Muscle layer of duodenum (tissue), 2 donors: ENCODE measurements around the gene ZBTB34.
"Not testable (repeated sequence)": the region's sequence is repeated elsewhere in the genome, so short reads cannot be mapped to it uniquely, and the experiment has no call there.

Experiments used
- H3K27ac ChIP-seq: one replicate; pipeline ENCODE4 v1.7.0; 2013; ENCODE audit warnings: mild to moderate bottlenecking, low read length
- H3K27me3 ChIP-seq: one replicate; pipeline ENCODE4 v1.7.0; 2013; ENCODE audit warnings: low read depth, mild to moderate bottlenecking, control low read depth, low read length
- H3K36me3 ChIP-seq, 2 donors: one replicate each; pipeline ENCODE4 v1.7.0; 2013; ENCODE audit warnings: low read length in 2 of 2, control low read depth in 1 of 2, mild to moderate bottlenecking in 1 of 2; ENCODE audit not compliant: insufficient read depth in 2 of 2, control insufficient read depth in 1 of 2
- H3K4me1 ChIP-seq, 2 donors: one replicate each; pipeline ENCODE4 v1.7.0; 2013; ENCODE audit warnings: low read length in 2 of 2, mild to moderate bottlenecking in 2 of 2, control low read depth in 1 of 2, moderate library complexity in 1 of 2; ENCODE audit not compliant: insufficient read depth in 2 of 2, control insufficient read depth in 1 of 2
- H3K4me3 ChIP-seq, 2 donors: one replicate each; pipeline ENCODE4 v1.7.0; 2013; ENCODE audit warnings: low read length in 2 of 2, low read depth in 1 of 2, mild to moderate bottlenecking in 1 of 2
- H3K9me3 ChIP-seq, 2 donors: one replicate each; pipeline ENCODE4 v1.7.0; 2013; ENCODE audit warnings: low read length in 2 of 2, control low read depth in 1 of 2, mild to moderate bottlenecking in 1 of 2; ENCODE audit not compliant: control insufficient read depth in 1 of 2
- donor health status: healthy.

The ZBTB34 gene, protein sequence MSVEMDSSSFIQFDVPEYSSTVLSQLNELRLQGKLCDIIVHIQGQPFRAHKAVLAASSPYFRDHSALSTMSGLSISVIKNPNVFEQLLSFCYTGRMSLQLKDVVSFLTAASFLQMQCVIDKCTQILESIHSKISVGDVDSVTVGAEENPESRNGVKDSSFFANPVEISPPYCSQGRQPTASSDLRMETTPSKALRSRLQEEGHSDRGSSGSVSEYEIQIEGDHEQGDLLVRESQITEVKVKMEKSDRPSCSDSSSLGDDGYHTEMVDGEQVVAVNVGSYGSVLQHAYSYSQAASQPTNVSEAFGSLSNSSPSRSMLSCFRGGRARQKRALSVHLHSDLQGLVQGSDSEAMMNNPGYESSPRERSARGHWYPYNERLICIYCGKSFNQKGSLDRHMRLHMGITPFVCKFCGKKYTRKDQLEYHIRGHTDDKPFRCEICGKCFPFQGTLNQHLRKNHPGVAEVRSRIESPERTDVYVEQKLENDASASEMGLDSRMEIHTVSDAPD

DNA sequence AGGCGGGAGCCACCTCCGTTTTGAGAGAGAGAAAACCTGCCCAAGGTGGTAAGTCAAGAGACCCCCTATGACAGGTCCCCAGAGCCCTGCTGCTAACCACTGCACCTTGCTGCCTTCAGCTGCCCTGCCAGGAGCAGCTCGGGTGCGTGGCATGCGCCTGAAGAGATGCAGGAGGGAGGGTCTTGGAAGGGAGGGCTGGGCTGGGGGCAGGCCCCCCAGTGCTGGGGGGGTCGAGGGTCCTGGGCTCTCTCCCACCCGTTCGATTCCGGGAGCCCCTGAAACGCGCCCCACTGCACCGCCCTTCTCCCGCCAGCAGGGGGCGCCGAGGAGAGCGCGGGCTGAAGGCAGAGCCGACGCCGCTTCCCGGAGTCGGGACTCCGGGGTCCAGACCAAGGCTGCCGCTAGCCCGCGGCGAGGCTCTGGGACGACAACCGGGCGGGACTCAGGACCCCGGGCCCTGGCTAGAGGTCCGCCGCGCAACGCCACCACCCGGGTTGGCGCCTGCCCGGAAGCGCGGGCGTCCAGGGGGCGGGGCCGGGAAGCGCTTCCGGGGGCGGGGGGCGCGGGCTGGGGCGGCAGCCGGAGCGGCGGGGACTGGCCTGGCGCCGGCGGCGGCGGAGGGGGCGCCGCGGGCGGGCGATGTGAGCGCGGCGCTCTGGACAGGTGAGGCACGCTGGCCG, at the start of gene ZBTB34:
TSS of gene ZBTB34 (plus strand) at position 563 of the 680 bp plus-strand sequence. CDS start 18,761 bp downstream, outside the sequence.
- Histone ChIP-seq H3K36me3 (peaks cover 4% of the 10 kb centered on the region in 2 donors), H3K27ac (peak within 1 kb of the TSS; percentile 48), H3K27me3 (no peaks in the 10 kb centered on the region), H3K9me3 (no peaks in the 10 kb centered on the region), H3K4me1 (peaks cover 14 to 25% of the 10 kb centered on the region in 2 donors), H3K4me3 (peak within 1 kb of the TSS; percentile 80 to 93)

DNA sequence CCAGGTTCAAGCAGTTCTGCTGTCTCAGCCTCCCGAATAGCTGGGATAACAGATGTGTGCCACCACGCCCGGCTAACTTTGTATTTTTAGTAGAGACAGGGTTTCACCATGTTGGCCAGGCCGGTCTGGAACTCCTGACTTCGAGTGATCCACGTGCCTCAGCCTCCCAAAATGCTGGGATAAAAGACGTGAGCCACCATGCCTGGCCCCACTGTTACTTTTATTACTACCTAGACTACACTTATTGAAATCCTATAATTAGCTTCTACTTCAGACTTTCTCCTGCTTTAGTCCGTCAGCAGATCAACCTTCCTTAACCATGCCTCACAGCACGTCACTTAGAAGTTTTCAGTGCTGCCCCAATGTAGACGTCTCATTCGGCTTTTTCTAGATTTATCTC, 47.4 kb upstream of the ZBTB34 start:
- H3K4me1 ChIP-seq, result no peaks in the 10 kb centered on the region
- H3K4me3 ChIP-seq, result no peak overlapping the region
- peaks cover 12 to 35% of the 10 kb centered on the region in 2 donors for H3K36me3 ChIP-seq
- H3K27ac ChIP-seq, result no peak overlapping the region
- no peaks in the 10 kb centered on the region for H3K27me3 ChIP-seq
- H3K9me3 ChIP-seq, result peaks cover 0 to 3% of the 10 kb centered on the region in 2 donors

DNA sequence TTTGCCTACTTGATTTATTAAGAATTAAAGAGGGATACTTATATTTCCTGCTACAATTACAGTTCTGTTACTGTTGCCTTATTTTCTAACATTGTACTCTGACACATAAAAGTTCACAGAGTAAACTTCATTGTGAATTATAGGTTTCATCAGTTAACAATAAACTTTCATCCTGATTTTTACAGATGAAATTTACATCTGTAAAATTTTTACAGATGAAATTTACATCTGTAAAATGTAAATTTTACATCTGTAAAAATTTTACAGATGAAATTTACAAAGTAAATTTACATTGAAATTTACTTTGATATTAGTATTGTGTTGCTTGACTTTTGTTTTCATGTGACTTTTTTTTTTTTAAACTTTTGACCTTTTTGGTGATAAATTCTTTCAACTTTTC, 46.3 kb upstream of the ZBTB34 start:
- H3K27ac ChIP-seq, result no peak overlapping the region
- H3K27me3 ChIP-seq, result no peaks in the 10 kb centered on the region
- no peak overlapping the region for H3K4me3 ChIP-seq
- peaks cover 7 to 13% of the 10 kb centered on the region in 2 donors for H3K9me3 ChIP-seq
- H3K4me1 ChIP-seq, result no peaks in the 10 kb centered on the region
- peaks cover 12 to 42% of the 10 kb centered on the region in 2 donors for H3K36me3 ChIP-seq

DNA sequence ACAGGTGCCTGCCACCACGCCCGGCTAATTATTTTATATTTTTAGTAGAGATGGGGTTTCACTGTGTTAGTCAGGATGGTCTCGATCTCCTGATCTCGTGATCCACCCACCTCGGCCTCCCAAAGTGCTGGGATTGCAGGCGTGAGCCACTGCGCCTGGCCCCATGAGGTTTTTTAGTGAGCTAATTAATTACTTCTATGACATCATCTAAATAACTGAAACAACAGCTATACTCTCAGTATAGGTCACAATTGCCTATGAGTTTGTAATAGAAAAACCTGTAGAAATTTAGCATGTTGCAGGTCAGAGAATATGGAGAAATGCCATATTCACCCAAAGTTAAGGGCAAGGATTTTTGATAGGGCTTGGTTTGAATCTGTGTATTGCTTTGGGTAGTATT, 42.8 kb upstream of the ZBTB34 start:
- not testable (repeated sequence) for H3K4me3 ChIP-seq, H3K27me3 ChIP-seq, H3K27ac ChIP-seq, H3K4me1 ChIP-seq
- H3K36me3 ChIP-seq, result peaks cover 12 to 45% of the 10 kb centered on the region in 2 donors
- peaks cover 7 to 21% of the 10 kb centered on the region in 2 donors for H3K9me3 ChIP-seq

DNA sequence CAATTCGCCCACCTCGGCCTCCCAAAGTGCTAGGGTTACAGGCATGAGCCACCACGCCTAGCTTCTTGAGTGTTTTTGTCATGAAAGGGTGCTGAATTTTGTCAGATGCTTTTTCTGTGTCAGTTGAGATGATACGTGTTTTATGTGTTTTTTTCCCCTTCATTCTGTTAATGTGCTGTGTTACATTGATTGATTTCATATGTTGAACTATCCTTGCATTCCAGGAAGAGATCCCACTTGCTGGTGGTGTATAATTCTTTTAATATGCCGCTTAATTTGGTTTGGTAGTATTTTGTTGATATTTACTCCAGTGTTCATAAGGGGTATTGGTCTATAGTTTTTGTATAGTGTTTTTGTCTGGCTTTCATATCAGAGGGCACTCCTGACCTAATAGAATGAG, 42.0 kb upstream of the ZBTB34 start:
- Histone ChIP-seq H3K27me3 (no peaks in the 10 kb centered on the region), H3K36me3 (peaks cover 8 to 40% of the 10 kb centered on the region in 2 donors), H3K9me3 (peaks cover 7 to 21% of the 10 kb centered on the region in 2 donors), H3K27ac (no peak overlapping the region), H3K4me1 (peaks cover 0 to 5% of the 10 kb centered on the region in 2 donors), H3K4me3 (peak overlapping the region in 1 of 2 donors; percentile 26)

DNA sequence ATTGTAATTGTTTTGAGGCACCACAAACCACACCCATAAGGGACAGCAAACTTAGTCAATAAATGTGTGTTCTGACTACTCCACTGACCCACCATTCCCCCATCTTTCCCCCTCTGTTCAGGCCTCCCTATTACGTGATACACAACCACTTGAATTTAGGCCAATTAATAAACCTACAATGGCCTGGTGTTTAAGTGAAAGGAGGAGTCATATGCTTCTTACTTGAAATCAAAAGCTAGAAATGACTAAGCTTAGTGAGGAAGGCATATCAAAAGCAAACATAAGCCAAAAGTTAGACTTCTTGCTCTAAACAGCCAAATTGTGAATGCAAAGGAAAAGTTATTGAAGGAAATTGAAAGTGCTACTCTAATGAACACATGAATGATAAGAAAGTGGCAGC, 41.0 kb upstream of the ZBTB34 start:
- H3K27ac ChIP-seq, result no peak overlapping the region
- H3K9me3 ChIP-seq, result peaks cover 7 to 20% of the 10 kb centered on the region in 2 donors
- H3K27me3 ChIP-seq, result no peaks in the 10 kb centered on the region
- H3K4me1 ChIP-seq, result peaks cover 0 to 5% of the 10 kb centered on the region in 2 donors
- H3K36me3 ChIP-seq, result peaks cover 3 to 34% of the 10 kb centered on the region in 2 donors
- no peak overlapping the region for H3K4me3 ChIP-seq

DNA sequence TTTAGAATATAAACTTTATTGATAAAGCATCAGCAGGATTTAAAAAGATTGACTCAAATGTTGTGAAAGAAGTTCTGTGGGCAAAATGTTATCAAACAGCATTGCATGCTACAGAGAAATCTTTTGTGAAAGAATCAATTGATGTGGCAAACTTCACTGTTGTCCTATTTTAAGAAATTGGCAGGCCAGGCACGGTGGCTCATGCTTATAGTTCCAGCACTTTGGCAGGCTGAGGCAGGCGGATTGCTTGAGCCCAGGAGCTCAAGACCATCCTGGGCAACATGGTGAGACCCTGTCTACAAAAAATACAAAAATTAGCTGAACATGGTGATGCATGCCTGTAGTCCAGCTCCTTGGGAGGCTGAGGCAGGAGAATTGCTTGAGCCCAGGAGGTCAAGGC, 38.2 kb upstream of the ZBTB34 start:
- Histone ChIP-seq H3K4me1 (peaks cover 0 to 5% of the 10 kb centered on the region in 2 donors), H3K27me3 (no peaks in the 10 kb centered on the region), H3K4me3 (no peak overlapping the region), H3K27ac (no peak overlapping the region), H3K9me3 (peaks cover 7 to 18% of the 10 kb centered on the region in 2 donors), H3K36me3 (peaks cover 4 to 21% of the 10 kb centered on the region in 2 donors)

DNA sequence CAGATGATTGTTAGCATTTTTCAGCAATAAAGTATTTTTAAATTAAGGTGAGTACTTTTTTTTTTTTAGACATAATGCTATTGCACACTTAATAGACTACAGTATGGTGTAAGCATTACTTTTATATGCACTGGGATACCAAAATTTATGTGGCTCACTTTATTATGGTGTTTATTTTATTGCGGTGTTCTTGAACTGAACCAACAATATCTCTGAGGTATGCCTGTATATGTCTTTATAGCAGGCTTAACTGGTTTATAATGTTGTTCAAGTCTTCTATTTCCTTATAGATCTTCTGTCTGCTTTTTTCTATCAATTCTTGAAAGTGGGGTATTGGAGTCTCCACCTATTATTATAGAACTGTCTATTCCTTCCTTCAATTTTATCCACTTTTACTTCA, 37.6 kb upstream of the ZBTB34 start:
- H3K36me3 ChIP-seq, result peaks cover 5 to 21% of the 10 kb centered on the region in 2 donors

DNA sequence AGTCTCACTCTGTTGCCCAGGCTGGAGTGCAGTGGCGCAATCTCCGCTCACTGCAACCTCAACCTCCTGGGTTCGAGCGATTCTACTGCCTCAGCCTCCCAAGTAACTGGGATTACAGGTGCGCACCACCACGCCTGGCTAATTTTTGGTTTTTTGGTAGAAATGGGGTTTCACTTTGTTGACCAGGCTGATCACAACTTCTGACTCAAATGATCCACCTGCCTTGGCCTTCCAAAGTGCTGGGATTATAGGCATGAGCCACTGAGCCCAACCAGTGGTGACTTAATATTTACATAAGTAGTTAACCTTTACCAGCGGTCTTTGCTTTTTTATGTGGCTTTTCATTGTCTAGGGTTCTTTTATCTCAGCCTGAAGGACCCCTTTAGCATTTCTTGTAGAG, 36.4 kb upstream of the ZBTB34 start:
- not testable (repeated sequence) for H3K4me1 ChIP-seq, H3K9me3 ChIP-seq, H3K27ac ChIP-seq, H3K27me3 ChIP-seq, H3K4me3 ChIP-seq
- peaks cover 5 to 14% of the 10 kb centered on the region in 2 donors for H3K36me3 ChIP-seq

More for the DNA sequence above, 37.6 kb upstream of the ZBTB34 start:
- Histone ChIP-seq H3K4me3 (no peak overlapping the region), H3K4me1 (peaks cover 0 to 5% of the 10 kb centered on the region in 2 donors), H3K27me3 (no peaks in the 10 kb centered on the region), H3K9me3 (peaks cover 7 to 18% of the 10 kb centered on the region in 2 donors), H3K27ac (no peak overlapping the region)

DNA sequence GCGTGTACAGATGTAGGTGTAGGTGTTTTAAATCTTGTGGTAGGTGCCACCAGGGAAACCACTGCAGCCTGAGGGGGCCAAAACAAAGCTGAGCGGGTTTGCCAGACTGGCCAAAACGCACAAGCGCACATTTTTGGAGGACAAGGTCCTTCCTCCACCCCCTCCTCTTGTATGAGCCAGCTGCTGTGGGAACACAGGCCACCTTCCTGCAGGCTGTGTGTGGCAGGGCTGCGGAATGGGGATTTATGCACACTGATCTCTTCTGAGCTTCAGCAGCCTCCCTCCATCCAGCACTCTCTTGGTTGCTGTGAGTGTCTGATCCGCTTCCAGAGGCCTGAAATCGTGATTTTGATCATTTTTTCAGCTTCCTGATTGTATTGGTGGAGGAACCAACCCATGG, 33.2 kb upstream of the ZBTB34 start:
- Histone ChIP-seq H3K9me3 (no peaks in the 10 kb centered on the region), H3K27ac (no peak overlapping the region), H3K4me3 (no peak overlapping the region), H3K27me3 (no peaks in the 10 kb centered on the region), H3K36me3 (peaks cover 7 to 10% of the 10 kb centered on the region in 2 donors), H3K4me1 (peaks cover 0 to 5% of the 10 kb centered on the region in 2 donors)

DNA sequence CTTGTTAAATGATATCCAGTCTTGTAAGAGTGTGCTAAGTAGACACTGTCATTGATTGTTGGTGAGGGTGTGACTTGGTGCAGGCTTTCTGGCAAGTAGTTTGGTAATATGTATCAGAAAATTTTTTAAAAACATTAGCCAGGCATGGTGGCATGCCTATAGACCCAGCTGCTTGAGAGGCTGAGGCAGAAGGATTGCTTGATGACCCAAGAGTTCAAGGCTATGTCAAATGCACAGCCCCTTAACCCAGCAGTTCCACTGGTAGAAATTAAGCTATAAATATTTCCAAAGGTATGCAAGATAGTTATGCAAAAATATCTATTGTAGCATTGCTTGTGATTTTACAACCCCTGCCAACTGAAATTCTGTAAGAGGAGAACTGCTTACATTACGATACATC, 31.4 kb upstream of the ZBTB34 start:
- no peaks in the 10 kb centered on the region for H3K9me3 ChIP-seq
- no peak overlapping the region for H3K4me3 ChIP-seq
- H3K27ac ChIP-seq, result no peak overlapping the region
- H3K36me3 ChIP-seq, result peaks cover 21 to 24% of the 10 kb centered on the region in 2 donors
- no peaks in the 10 kb centered on the region for H3K4me1 ChIP-seq
- H3K27me3 ChIP-seq, result no peaks in the 10 kb centered on the region
